GM18951 (cell line): ENCODE measurements around the gene ARFGEF3.

Source experiments
- POLR2A ChIP-seq: IDR thresholded peaks from 4 replicates; pipeline ENCODE4 v1.6.1; 2011; ENCODE audit warnings: mild to moderate bottlenecking; ENCODE audit not compliant: insufficient read length, insufficient read depth; ENCODE audit errors: extremely low read depth
- in situ Hi-C: fragments of 300-500 bp; cut with MboI; formaldehyde crosslinking; loops from one replicate; pipeline ENCODE4 v1.12.0; 2022; ENCODE audit warnings: low sequenced_read_pairs, mixed read lengths, inconsistent platforms; ENCODE audit not compliant: unreplicated experiment

ARFGEF3 gene

DNA sequence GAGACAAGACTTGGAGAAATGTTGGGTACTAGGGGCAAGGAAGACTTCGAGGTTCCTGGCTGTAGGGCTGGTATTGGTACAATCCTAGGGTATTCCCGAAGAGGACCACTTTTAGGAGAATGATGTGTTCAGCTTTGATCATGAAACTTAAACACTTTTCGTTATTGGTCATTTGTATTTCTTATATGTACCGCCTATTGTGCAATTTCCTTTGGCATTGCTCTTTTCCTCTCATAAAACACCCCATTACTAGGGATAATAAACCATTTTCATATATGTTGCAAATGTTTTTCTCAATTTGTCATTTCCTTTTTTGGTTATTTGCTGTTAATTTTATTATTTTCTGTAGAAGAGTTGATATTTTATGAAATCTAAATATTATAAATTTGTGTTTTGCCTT lies 18.9 kb upstream of the ARFGEF3 start:
- TF ChIP-seq POLR2A = no peak
- in situ Hi-C loops = no loop called here

- in situ Hi-C loops = no loop called here
- TF ChIP-seq POLR2A = no peak
Observed at GRCh38 chr6:138145402-138145801, 16.3 kb upstream of the ARFGEF3 start.

DNA sequence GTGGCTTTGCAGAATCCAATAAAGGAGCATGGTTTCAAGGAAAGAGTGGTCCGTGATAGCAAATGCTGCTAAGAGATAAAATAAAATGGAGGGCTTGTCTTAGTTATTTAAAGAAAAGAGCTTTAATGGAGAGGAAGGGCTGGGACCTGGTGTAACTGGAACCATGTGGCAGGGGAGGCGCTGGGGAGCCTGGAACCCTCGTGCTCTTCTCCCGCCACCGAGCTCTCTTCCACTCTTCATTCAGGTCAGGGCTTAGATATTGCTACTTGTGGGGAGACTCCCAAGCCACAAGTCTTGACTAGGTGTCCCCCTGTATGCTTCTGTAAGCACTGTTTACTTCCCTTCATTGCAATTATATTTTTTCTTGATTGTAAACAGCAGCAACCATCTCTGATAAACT lies 15.2 kb upstream of the ARFGEF3 start:
- in situ Hi-C loops = no loop called here
- TF ChIP-seq POLR2A = no peak

DNA sequence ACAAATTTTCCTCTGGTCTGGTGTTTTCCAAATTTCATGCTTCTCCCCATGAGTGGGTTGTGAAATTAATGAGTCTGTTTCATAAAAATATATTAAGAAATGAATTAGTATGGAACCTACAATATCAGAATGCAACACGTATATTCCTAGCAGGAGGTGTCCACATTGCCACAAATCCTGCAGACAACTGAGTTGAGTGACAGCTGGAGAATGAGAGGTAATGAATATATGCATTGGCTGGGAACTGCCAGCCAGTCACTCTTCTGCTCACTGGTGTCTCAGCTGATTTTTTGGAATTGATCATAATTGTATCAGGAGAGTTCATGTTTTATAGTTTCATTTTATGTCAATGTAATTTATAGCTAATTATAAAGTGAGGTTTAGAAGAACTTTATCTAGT lies 6.3 kb upstream of the ARFGEF3 start:
- TF ChIP-seq POLR2A = no peak
- in situ Hi-C loops = no loop called here

- in situ Hi-C loops = no loop called here
- no peak for TF ChIP-seq POLR2A
Observed at GRCh38 chr6:138157986-138158638, 3.6 kb upstream of the ARFGEF3 start.

GRCh38 chr6:138159246-138159645 lies 2.5 kb upstream of the ARFGEF3 start:
- in situ Hi-C loops = no loop called here
- no peak for TF ChIP-seq POLR2A

GRCh38 chr6:138160329-138161087 lies 1.2 kb upstream of the ARFGEF3 start:
- TF ChIP-seq POLR2A = no peak
- in situ Hi-C loops = no loop called here

GRCh38 chr6:138161088-138161337 lies 726 bp upstream of the ARFGEF3 start:
- in situ Hi-C loops = no loop called here
- TF ChIP-seq POLR2A = no peak

DNA sequence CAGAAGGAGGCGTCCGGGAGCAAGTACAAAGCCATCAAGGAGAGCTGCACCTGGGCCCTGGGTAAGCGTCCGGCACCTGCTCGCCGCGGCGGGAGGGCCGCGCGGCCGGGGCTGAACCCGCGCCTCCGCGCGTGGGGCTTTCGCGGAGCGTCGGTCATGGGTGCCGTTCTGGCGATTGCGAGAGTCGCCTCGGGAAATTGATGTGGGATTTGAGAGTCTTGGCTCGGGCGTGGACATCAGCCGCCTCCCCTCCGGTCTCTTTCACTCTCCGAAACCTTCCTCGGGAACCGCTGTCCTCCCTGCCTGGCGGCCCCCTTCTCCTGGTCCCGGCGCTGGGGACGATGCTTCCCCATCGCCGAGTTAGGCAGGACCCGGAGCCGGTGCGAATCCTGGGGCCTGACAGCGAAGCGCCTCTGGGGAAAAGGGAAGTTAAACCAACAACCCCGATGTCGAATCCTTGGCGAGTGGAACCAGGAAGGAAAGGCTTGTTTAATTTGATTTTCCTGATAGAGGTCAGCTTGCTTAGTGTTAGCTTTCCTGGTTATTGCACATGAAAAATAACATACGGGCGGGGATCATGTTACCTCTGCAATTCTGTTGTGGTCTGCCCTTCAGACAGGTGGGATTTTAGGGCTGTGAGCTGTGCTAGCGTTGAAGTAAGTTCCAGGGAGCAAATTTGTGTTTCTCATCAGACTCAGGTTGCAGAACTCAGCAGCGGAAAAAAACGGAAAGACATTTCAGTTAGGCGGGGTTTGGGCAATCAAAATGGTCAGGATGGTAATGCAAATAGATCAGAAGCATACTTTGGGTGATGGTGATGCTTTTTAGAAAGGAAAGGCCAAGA lies 594 bp downstream of the ARFGEF3 start:
- no peak for TF ChIP-seq POLR2A
- in situ Hi-C loops = no loop called here

DNA sequence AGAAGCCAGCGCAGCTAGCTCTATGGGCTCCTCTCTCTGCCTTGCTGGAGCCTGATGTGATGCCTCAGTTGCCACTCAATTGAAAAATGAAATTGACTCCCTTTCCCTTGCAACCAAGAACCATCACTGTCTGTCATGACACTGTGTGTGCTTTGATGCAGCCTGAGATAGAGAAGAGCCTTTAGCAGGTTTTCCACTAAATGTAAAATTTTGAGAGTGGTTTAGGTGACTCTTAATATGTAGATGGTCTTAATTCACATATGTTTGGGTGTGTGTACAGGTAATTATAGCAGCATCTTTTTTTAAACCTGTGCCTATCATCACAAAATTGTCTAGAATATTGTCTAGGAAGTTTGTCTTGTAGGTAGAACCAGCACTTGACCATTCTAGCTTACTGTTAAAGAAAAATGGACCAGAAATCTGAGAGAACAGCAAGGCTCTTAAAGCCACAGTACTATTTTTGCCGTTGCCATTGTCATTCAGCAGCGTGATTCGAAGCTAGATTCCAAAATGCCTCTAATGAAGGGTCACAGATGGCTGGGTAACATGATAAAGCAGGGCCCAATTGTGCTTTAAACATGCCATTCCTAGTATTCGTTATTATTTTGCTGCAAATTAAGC lies 1.3 kb downstream of the ARFGEF3 start:
- in situ Hi-C loops = no loop called here
- no peak for TF ChIP-seq POLR2A

- in situ Hi-C loops = no loop called here
- no peak for TF ChIP-seq POLR2A
Observed at GRCh38 chr6:138175596-138175995, 13.9 kb downstream of the ARFGEF3 start.

- TF ChIP-seq POLR2A = no peak
- in situ Hi-C loops = no loop called here
Observed at GRCh38 chr6:138176652-138177232, 15.0 kb downstream of the ARFGEF3 start.
